ENCODE results near the gene CYBC1.

The CYBC1 gene

GRCh38 chr17:82440469-82440981, 10.0 kb downstream of the CYBC1 start:
- no peak for TF ChIP-seq CTCF (IDR thresholded peaks at IDR 0.05; ENCODE audit: low read depth, low read length)
- DNase-seq (ENCODE audit: low read depth, low spot score): no peak
- in situ Hi-C loops (cut with HindIII; ENCODE audit: low sequenced_read_pairs): no loop called here
- H3K4me3 ChIP-seq (ENCODE audit: low read depth, low read length): no peak overlapping the region

- no peak for TF ChIP-seq CTCF (IDR thresholded peaks at IDR 0.05; ENCODE audit: low read depth, low read length)
- in situ Hi-C loops (cut with HindIII; ENCODE audit: low sequenced_read_pairs): no loop called here
- H3K4me3 ChIP-seq (ENCODE audit: low read depth, low read length): no peak overlapping the region
Measured at GRCh38 chr17:82439829-82440365, 10.7 kb downstream of the CYBC1 start.

GRCh38 chr17:82439194-82439828, 11.2 kb downstream of the CYBC1 start:
- no peak for DNase-seq (ENCODE audit: low read depth, low spot score)
- H3K4me3 ChIP-seq (ENCODE audit: low read depth, low read length): no peak overlapping the region
- no peak for TF ChIP-seq CTCF (IDR thresholded peaks at IDR 0.05; ENCODE audit: low read depth, low read length)
- in situ Hi-C loops (cut with HindIII; ENCODE audit: low sequenced_read_pairs): no loop called here

More at GRCh38 chr17:82439829-82440365, 10.7 kb downstream of the CYBC1 start:
- no peak for DNase-seq (ENCODE audit: low read depth, low spot score)

GRCh38 chr17:82438401-82439193, 12.0 kb downstream of the CYBC1 start:
- DNase-seq (ENCODE audit: low read depth, low spot score): no peak
- no peak overlapping the region for H3K4me3 ChIP-seq (ENCODE audit: low read depth, low read length)
- in situ Hi-C loops (cut with HindIII; ENCODE audit: low sequenced_read_pairs): no loop called here
- TF ChIP-seq CTCF (IDR thresholded peaks at IDR 0.05; ENCODE audit: low read depth, low read length): no peak

GRCh38 chr17:82437325-82437668, 13.3 kb downstream of the CYBC1 start:
- TF ChIP-seq CTCF (IDR thresholded peaks at IDR 0.05; ENCODE audit: low read depth, low read length): no peak
- in situ Hi-C loops (cut with HindIII; ENCODE audit: low sequenced_read_pairs): no loop called here
- DNase-seq (ENCODE audit: low read depth, low spot score): no peak
- no peak overlapping the region for H3K4me3 ChIP-seq (ENCODE audit: low read depth, low read length)

- no peak for DNase-seq (ENCODE audit: low read depth, low spot score)
- TF ChIP-seq CTCF (IDR thresholded peaks at IDR 0.05; ENCODE audit: low read depth, low read length): no peak
- no peak overlapping the region for H3K4me3 ChIP-seq (ENCODE audit: low read depth, low read length)
- in situ Hi-C loops (cut with HindIII; ENCODE audit: low sequenced_read_pairs): no loop called here
Measured at GRCh38 chr17:82436601-82437324, 13.8 kb downstream of the CYBC1 start.

Data from astrocyte of the spinal cord (primary cell).